HG03139 (cell line): ENCODE results near the gene TRIP13.

Experiments used
- ATAC-seq: cut with Tn5 transposase; IDR thresholded peaks from one replicate; pipeline ENCODE4 v1.9.1; 2021; ENCODE audit not compliant: unreplicated experiment

TRIP13 gene

DNA sequence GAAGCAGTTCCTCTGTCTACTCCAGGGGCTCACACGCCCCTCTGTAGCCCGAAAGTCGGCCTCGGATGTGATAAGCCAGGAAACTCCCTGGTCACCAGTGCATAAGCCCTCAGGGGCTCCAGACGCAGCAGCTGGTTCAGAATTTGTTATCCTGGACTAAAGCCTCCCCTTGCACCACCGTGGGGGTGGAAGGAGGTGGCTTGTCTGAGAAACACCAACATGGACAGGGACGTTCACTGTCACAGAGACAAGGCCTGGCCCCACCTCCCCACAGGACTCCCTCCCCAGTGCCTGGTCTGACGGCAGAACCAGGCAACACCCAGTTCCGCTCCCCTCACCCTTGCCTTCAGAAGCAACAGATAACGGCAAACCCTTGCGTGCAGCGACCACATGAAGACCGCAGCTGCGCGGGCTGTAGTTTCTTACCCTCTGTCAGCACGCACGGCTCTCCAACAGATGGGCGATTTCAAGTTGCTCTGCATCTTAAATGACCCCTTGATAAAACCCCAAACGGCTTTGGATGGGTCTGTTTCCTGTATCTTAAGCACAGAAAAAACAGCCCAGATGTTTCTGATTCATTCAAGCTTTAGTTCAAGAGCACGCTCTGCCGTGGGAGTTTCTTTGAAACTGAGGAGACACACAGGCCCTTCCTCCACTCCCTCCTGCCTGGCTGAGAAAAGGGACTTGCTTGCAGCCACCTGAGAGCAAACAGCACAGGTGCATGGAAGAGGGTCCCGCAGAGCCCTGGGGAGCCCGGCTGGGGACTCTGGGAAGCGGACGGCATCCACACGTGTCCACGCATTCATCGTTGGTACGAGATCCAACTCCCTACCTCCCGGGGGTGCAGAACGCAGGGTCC is 71.2 kb downstream of the TRIP13 start:
- ATAC-seq, result peak; percentile 76

DNA sequence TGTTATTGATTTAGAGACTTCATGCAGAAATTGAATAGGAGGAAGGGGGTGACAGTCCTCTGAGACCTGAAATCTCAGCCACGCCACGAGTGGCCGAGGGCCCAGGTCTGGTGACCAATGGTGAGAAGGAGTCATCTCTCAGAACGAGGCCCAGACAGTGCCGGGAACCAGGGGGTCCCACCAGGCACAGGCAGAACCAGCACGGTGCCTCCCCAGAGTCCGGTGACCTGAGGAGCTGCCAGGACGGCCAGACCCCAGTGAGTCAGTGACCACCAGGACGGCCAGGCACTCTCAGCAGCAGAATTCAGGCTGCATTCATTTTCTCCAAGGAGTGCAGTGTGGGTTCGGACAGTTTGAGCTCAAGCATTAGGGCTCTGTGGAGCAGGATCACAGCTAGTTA is 72.1 kb downstream of the TRIP13 start:
- ATAC-seq, result no peak

DNA sequence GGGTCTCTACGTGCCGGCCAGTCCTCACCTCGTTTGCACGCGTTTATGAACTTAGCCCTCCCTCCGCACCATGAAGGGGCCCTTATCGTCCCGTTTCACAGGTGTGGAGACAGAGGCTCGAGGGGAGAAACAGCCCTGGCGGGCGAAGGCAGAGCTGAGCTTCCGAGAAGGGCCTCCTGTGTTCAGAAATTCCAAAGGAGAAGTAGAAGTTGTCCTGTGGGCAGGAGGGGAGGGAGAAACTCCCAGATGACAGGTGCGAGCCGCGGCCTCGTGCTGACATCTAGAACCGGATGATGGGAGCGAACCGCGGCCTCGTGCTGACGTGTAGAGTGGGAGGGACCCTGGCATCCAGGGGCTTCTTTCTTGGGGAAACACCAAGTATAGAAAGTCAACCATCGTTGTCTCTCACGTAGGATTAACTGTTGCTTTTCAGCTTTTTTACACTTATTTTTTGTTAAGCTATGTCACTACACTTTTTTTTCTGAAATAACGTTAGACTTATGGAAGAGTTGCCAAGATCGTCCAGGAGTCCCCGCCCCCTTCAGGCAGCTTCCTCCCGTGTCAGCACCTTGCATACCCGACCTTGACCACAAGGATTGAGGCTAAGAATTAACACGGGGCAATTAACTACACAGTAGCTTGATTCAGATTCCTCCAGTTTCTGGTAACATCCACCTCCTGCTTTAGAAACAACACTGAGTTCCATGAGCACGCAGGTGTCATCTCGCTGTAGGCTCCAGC is 73.1 kb downstream of the TRIP13 start:
- ATAC-seq, result no peak

DNA sequence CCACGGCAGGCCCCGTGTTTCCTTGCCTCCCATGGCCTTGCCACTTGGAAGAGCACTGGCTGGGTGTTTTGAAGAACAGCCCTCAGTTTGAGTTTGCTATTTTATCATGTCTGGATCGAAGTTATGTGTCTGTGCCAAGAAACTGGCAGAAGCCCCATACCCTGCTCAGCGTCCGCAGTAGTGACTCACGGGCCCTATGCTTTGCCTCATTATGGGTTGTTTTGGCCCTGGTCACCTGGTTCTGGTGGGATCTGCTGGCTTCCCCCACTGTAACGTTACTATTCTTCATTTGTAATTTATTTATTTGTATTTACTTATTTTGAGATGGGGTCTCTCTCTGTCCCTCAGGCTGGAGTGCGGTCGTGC is 73.6 kb downstream of the TRIP13 start:
- ATAC-seq, result no peak

DNA sequence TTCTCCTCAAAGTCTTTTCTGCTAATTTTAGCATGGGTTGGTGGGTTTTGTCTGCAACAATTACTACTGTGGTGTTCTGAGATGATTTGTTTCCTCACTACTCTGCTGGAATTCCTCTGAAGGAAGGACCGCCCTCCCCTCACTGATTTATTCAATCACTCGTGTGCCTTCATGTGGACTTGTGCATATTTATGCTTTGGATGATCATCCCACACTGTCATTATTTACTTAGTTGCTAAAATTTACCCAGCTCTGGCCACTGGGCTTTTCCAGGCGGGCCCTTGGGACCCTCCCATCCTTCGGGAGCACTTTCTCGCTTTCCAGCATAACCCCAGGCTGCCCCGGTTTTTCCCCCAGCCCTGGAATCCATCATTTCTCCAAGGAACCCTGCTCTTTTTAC is 74.3 kb downstream of the TRIP13 start:
- no peak for ATAC-seq
